ENCODE measurements around the gene NXN.
"Not testable (repeated sequence)": the region's sequence is repeated elsewhere in the genome, so short reads cannot be mapped to it uniquely, and the experiment has no call there.

The NXN gene

GRCh38 chr17:814371-814770 lies 165.2 kb downstream of the NXN start:
- DNase-seq, result no peak

DNA sequence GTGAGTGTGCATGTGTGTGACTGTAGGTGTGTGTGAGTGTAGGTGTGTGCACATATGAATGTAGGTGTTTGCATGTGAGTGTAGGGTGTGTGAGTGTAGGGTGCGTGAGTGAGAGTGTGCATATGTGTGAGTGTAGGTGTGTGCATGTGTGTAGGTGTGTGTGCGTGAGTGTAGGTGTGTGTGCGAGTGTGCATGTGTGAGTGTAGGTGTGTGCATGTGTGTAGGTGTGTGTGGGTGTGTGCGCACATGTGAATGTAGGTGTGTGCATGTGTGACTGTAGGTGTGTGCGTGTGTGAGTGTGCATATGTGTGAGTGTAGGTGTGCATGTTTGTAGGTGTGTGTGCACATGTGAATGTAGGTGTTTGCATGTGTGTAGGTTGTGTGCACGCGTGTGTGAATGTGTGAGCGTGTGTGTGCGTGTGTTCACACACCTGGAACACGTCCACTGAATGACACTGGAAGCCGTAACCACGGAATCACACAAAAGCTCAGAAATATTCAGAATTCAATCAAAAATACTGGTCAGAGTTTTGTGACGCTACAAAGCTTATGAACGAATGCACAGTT lies 166.9 kb downstream of the NXN start:
- no peak for DNase-seq

- DNase-seq, result no peak
These were observed 168.4 kb downstream of the NXN start for GRCh38 chr17:811051-811784.

DNA sequence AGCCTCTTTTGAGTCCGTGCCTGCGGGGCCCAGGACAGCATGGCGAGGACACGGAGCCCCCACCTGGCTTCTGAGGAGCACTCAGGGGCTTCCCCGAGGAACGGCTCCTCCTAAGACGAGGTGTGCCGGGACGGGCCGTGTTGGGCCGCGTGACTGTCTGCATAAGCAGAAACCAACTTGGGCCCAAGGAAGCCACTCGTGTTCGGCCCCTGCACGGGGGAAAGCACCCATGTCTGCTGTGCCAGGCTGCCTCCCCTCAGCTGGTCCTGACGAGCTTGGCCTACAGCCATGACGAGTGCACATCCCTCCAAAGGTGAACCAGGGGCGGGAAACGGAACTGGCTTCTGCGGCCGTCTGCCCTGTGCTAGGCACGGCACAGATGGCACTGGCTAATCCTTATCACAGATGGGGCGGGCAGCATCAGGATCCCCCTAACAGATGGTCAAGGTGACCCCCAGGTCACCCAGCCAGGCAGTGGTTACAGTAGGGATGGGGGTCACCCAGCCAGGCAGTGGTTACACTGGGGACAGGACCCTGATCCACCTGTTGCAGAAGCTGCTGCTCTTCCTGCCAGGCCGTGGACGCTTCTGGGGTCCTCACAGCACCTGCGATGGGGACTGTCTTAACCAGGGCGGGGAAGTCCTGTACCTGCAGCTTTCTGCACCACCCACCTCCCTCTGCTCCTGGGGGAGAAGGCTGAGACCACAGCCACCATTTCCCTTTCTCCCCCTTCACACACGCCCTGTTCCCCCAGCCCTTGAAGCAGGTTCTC lies 171.9 kb downstream of the NXN start:
- no peak for DNase-seq

DNA sequence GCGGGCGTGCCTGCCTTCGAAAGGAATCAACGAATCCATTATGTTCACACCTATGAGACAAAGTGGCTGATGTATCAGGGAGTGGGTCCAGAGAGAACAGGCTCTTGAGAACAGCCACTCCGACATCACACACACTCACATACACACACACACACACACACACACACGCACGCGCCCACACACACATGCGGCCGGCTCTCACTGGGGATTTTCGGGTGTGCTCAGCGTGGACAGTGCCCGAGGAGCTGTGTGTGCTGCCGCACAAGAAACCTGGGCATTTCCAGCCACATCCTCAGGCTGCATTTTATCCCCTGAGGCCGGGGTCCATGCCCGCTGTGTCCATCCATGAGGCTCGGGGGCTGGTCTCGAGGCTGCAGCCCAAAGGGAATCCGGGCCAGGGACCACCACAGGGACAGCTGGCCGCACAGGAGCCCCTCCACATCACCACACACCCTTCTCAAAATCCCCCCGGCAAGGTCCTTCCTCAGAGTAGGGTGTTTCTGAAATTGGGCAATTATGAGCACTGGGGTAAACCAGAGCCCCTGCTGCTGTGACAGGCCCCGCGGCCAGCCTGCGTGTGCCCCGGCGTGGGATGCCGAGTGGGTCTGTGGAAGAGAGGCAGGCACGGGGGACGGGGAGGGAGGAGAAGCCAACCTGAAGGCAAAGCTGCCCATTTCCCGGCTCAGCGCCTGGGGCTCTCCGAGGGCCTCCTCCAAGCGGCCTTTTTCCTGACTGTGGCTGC lies 172.6 kb downstream of the NXN start:
- DNase-seq, result no peak

DNA sequence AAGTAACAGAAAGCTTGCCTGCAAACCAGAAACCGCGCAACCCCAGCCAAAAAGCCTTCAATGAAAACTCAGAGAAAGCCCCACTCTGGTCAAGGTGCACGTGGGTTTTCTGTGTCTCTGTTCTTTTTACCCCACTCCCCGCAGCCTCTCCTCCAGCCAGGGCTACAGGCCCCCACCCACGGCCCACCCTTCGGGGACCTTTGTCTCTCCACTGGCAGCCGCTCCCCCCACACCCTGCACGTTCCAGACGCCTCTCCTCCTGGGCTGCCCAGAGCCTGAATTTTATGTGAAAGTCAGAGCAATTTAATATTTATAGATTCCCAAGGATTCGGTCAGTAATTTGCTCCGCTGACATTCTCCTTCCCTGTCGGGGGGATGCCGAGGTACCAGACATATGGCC lies 173.2 kb downstream of the NXN start:
- DNase-seq, result no peak

DNA sequence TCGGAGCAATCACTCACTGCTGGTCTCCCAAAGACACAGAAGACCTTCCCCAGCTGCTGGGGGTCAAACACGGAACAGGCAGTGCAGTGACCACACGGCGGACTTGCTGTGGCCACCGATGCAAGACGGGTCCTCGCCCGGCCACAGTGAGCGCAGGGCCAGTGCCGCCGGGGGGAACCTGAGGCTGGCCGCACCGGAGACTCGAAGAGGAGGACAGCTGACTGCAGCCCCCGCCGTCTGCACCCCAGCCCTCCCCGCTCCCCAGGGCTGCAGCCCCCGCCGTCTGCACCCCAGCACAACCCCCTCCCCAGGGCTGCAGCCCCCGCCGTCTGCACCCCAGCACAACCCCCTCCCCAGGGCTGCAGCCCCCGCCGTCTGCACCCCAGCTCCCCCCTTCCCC lies 173.7 kb downstream of the NXN start:
- not testable (repeated sequence) for DNase-seq

- peak; percentile 8 for DNase-seq
These were observed 174.8 kb downstream of the NXN start for GRCh38 chr17:804541-805435.

DNA sequence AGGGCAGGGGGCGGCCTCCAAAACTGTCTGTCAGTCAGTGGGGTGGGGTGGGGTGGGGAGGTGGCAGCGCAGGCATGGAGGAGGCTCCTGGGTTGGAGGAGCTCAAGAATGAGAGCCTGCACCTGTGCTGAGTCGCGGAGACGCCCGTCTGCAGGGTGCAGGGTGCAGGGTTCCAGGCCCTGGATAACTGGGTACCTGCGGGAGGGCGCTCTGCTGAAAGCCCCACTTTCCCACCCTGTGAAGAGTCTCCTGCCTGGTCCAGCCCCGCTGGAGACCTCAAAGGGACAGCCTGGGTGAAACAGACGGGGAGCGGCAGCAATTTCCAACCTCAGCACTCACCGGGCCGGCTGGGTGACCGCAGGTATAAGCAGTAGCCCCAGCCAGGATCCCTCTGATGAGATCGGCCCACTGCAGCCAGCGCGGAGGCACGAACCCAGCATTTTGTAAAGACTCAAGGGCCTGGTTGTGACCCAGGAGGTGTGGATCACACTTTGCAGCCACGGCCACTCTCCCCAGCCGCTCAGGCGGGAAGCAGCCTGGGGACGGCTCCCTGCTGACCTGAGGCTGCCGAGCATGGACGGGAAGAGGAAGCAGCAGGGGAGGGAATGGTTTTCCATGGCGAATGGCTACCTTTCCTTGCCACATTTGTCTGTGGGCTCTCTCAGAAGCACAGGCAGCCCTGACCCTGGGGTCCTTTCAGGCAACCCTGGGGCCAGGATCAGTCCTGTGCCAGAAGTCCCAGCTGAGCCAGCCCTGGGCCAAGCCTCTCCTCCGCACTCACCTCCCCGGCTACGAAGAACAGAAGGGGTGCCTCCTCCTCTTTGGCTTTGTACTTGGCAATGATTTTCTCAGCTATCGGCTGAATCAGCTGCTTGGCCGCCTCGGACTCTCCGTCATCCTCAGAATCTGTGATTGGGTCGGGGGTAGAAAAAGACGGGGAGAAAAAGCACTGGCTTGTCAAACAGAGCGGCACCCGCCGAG lies 176.4 kb downstream of the NXN start:
- DNase-seq, result no peak

- no peak for DNase-seq
These were observed 177.1 kb downstream of the NXN start for GRCh38 chr17:802481-802880.

- DNase-seq, result no peak
These were observed 177.9 kb downstream of the NXN start for GRCh38 chr17:801660-802059.

GRCh38 chr17:800446-801242 lies 178.9 kb downstream of the NXN start:
- DNase-seq, result no peak

- no peak for DNase-seq
These were observed 180.3 kb downstream of the NXN start for GRCh38 chr17:799261-799660.

DNA sequence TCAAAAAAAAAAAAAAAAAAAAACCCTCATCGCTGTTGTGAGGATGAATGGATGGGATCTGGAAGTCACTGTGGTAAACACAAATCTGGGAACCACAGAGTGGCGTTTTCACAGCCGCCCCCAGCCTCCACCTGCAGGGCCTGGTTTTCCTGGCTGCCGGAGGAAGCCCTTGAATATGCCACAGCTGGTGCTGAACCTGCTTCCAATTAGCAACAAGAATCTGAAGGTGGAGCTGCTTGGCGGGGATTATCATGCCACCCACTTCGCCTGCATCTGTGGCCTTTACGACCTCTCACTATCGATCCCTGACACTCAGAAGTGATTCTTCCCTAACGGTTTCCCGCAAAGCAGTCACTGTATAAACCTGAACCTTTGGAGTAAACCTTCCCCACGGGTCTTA lies 181.3 kb downstream of the NXN start:
- DNase-seq, result no peak

- DNase-seq, result no peak
These were observed 182.2 kb downstream of the NXN start for GRCh38 chr17:797236-797840.

GRCh38 chr17:796609-797008 lies 183.0 kb downstream of the NXN start:
- no peak for DNase-seq

DNA sequence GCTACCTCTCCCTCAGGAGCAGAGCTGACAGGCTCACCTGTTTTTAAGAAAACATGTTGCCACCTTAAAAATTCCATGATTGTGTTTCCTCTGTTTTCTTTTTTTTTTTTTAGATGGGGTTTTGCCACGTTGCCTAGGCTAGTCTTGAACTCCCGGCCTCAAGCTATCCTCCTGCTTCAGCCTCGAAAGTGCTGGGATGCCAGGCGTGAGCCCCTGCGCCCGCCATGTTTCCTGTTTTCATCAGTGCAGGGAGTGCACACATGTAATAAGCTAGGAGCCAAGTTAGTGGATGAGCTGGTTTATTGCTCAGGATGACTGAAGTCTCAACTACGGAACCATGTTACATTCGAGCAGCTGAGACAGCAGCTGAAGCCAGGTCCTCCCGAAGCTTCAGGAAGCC lies 183.9 kb downstream of the NXN start:
- no peak for DNase-seq

DNA sequence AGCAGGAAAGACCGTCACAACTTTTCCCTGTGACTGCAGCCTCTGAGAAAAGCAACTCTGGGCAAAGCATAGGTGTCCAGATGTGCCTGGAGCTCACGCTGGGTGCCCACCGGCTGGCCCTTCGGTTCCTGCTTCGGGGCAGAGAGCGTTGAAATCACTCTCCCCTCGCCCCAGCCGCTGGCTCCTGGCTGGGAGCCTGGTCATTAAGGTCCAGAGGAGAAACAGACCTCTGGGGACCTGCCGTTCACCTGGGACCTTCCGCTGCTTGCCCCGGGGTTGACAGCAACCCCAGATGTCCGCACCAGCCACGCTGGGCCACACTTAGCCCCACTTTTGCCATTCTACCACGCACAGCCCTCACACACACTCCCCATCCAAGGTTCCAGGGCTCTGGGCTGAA lies 184.3 kb downstream of the NXN start:
- DNase-seq, result no peak

DNA sequence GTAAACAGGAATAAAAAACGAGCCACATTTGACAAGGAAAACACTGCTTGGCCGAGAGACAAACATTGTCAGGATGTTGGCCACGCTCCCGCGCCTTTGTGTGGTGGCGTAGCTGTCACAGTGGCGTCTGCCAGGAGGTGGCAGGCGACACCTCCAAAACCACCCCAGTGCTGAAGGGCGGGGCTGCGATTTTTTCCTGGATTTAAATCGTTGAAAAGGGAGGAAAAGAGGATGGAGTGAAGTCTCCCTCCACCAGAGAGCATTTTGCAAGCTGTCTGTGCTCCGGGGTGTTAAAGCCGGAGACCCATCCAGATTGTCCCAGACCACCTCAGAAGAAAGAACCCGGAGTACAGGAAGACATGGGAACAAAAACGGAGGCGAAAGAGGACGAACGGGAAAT lies 184.7 kb downstream of the NXN start:
- DNase-seq, result peak; percentile 3

GRCh38 chr17:792277-792676 lies 187.3 kb downstream of the NXN start:
- DNase-seq, result no peak
